WERI-Rb-1 (cell line): Measurements from ENCODE around the gene LCTL.

Experiments used
- DNase-seq: peaks from one replicate; pipeline ENCODE4 v3.0.0-alpha.2; 2020
- H3K27ac ChIP-seq: fragments of 250-450 bp; sonication (Bioruptor Pico); 2 replicates; pipeline ENCODE4 v1.5.1; 2020; ENCODE audit warnings: mild to moderate bottlenecking, moderate library complexity
- H3K27me3 ChIP-seq: fragments of 250-450 bp; sonication (Bioruptor Pico); 2 replicates; pipeline ENCODE4 v1.5.1; 2021; ENCODE audit warnings: mild to moderate bottlenecking, low read depth, moderate library complexity; ENCODE audit not compliant: insufficient read depth, severe bottlenecking
- H3K36me3 ChIP-seq: fragments of 250-450 bp; sonication (Bioruptor Pico); 2 replicates; pipeline ENCODE4 v1.5.1; 2020; ENCODE audit warnings: mild to moderate bottlenecking, moderate library complexity
- H3K4me3 ChIP-seq: 2 replicates; pipeline ENCODE4 v1.5.1; 2011; ENCODE audit warnings: low read depth, mild to moderate bottlenecking, control low read depth, low read length
- H3K9me3 ChIP-seq: fragments of 250-450 bp; sonication (Bioruptor Pico); 2 replicates; pipeline ENCODE4 v1.5.1; 2021; ENCODE audit warnings: mild to moderate bottlenecking, moderate library complexity; ENCODE audit not compliant: severe bottlenecking
- TF ChIP-seq, protein P1 (sequence below): IDR thresholded peaks from 2 replicates; pipeline ENCODE4 v1.5.1; 2011; ENCODE audit warnings: low read depth, mild to moderate bottlenecking, control low read depth, inconsistent platforms, low read length

The LCTL gene

DNA sequence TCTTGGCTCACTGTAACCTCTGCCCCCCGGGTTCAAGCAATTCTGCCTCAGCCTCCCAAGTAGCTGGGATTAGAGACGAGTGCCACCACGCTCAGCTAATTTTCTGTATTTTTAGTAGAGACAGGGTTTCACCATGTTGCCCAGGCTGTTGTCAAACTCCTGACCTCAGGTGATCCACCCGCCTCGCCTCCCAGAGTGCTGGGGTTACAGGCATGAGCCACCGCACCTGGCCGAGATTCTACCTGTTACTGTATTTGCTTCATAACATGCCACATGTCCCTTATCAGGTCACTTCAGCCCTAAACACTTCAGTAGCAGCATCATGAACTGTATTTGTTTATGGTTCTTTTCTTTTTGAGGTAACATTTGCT lies 7.5 kb upstream of the LCTL start:
- H3K4me3 ChIP-seq = no peak overlapping the region
- no peak overlapping the region for H3K27ac ChIP-seq
- no peaks in the 10 kb centered on the region for H3K9me3 ChIP-seq
- DNase-seq = no peak
- H3K36me3 ChIP-seq = no peaks in the 10 kb centered on the region
- TF ChIP-seq, protein P1, sequence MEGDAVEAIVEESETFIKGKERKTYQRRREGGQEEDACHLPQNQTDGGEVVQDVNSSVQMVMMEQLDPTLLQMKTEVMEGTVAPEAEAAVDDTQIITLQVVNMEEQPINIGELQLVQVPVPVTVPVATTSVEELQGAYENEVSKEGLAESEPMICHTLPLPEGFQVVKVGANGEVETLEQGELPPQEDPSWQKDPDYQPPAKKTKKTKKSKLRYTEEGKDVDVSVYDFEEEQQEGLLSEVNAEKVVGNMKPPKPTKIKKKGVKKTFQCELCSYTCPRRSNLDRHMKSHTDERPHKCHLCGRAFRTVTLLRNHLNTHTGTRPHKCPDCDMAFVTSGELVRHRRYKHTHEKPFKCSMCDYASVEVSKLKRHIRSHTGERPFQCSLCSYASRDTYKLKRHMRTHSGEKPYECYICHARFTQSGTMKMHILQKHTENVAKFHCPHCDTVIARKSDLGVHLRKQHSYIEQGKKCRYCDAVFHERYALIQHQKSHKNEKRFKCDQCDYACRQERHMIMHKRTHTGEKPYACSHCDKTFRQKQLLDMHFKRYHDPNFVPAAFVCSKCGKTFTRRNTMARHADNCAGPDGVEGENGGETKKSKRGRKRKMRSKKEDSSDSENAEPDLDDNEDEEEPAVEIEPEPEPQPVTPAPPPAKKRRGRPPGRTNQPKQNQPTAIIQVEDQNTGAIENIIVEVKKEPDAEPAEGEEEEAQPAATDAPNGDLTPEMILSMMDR = no peak
- H3K27me3 ChIP-seq = no peaks in the 10 kb centered on the region

DNA sequence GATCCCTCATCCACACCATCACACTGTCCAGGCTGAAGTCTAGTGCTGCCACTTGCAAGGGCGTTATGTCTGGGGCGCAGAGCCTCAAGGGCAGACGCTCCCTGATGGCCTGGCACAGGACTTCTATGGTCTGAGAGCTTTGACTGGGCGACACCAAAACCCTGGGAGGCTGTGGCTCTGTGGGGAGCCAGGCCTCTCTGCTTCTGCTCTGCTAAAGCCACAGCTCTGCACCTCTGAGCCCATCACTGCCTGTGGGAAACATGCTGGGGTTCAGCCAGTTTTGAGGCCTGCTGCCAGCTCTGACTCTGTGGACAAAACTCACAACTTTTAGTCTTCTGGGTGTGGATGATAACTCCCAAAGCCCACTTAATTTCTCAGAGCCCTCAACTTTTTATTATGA lies 6.3 kb upstream of the LCTL start:
- Histone ChIP-seq H3K9me3 (no peaks in the 10 kb centered on the region), H3K36me3 (no peaks in the 10 kb centered on the region), H3K27ac (no peak overlapping the region), H3K27me3 (no peaks in the 10 kb centered on the region), H3K4me3 (no peak overlapping the region)
- TF ChIP-seq, protein P1 = no peak
- no peak for DNase-seq

- no peaks in the 10 kb centered on the region for H3K36me3 ChIP-seq
- peak; percentile 42 for DNase-seq
- H3K4me3 ChIP-seq = no peak overlapping the region
- H3K27ac ChIP-seq = no peak overlapping the region
- no peaks in the 10 kb centered on the region for H3K27me3 ChIP-seq
- H3K9me3 ChIP-seq = no peaks in the 10 kb centered on the region
- TF ChIP-seq, protein P1 = no peak
Measured at GRCh38 chr15:66570842-66571478, 5.2 kb upstream of the LCTL start.

DNA sequence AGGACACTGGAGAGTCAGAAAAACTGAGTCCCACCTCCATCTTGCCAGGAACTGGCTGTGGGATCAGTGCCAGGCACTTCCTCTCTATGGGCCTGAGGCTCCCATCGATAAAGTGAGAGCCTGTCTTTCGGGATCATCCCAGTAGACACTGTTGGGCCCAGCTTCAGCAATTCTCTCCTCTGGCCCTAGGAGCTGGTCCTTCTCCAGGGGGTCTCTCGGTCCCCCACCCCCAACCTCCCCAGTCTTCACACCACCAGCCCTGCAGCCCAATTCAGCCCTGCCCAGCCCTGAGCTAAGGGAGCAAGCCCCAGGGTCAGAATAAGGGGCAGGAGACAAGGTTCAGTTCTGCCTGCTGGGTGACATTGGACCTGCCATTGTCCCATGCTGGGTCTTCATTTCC lies 4.5 kb upstream of the LCTL start:
- H3K27ac ChIP-seq = no peak overlapping the region
- no peaks in the 10 kb centered on the region for H3K27me3 ChIP-seq
- TF ChIP-seq, protein P1 = no peak
- no peaks in the 10 kb centered on the region for H3K36me3 ChIP-seq
- no peak overlapping the region for H3K4me3 ChIP-seq
- no peaks in the 10 kb centered on the region for H3K9me3 ChIP-seq
- DNase-seq = no peak

GRCh38 chr15:66569461-66570137 lies 3.8 kb upstream of the LCTL start:
- Histone ChIP-seq H3K36me3 (no peaks in the 10 kb centered on the region), H3K9me3 (no peaks in the 10 kb centered on the region), H3K4me3 (no peak overlapping the region), H3K27ac (no peak overlapping the region), H3K27me3 (no peaks in the 10 kb centered on the region)
- DNase-seq = no peak
- TF ChIP-seq, protein P1 = no peak

- DNase-seq = no peak
- no peak overlapping the region for H3K27ac ChIP-seq
- no peaks in the 10 kb centered on the region for H3K9me3 ChIP-seq
- no peaks in the 10 kb centered on the region for H3K36me3 ChIP-seq
- no peaks in the 10 kb centered on the region for H3K27me3 ChIP-seq
- TF ChIP-seq, protein P1 = no peak
- H3K4me3 ChIP-seq = no peak overlapping the region
Measured at GRCh38 chr15:66567897-66568296, 2.1 kb upstream of the LCTL start.
